ENCODE measurements around the gene CRACR2A.

CRACR2A gene

GRCh38 chr12:3768911-3769447 is 16.1 kb upstream of the CRACR2A start:
- H3K4me3 ChIP-seq (replicated peaks; ENCODE audit: low read depth, low read length) = no peak overlapping the region
- TF ChIP-seq CTCF (IDR thresholded peaks at IDR 0.05; ENCODE audit: low read length, missing control alignments) = no peak
- DNase-seq (ENCODE audit: low read depth) = no peak

- no peak for TF ChIP-seq CTCF (IDR thresholded peaks at IDR 0.05; ENCODE audit: low read length, missing control alignments)
- H3K4me3 ChIP-seq (replicated peaks; ENCODE audit: low read depth, low read length) = no peak overlapping the region
- DNase-seq (ENCODE audit: low read depth) = no peak
These were observed 8.3 kb upstream of the CRACR2A start for GRCh38 chr12:3761116-3761735.

DNA sequence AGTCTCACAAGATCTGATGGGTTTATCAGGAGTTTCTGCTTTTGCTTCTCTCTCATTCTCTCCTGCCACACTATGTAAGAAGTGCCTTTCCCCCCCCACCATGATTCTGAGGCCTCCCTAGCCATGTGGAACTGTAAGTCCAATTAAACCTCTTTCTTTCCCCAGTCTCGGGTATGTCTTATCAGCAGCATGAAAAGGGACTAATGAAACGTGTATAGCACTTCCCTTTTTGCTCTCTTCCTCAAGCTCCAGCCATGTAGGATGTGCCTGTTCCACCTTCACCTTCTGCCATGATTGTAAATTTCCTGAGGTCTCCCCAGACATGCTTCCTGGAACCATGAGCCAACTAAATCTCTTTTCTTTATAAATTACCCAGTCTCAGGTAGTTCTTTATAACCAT is 7.0 kb upstream of the CRACR2A start:
- DNase-seq (ENCODE audit: low read depth) = no peak
- no peak overlapping the region for H3K4me3 ChIP-seq (replicated peaks; ENCODE audit: low read depth, low read length)
- TF ChIP-seq CTCF (IDR thresholded peaks at IDR 0.05; ENCODE audit: low read length, missing control alignments) = no peak

GRCh38 chr12:3757261-3757660 is 4.4 kb upstream of the CRACR2A start:
- H3K4me3 ChIP-seq (replicated peaks; ENCODE audit: low read depth, low read length) = no peak overlapping the region
- no peak for TF ChIP-seq CTCF (IDR thresholded peaks at IDR 0.05; ENCODE audit: low read length, missing control alignments)
- DNase-seq (ENCODE audit: low read depth) = no peak

DNA sequence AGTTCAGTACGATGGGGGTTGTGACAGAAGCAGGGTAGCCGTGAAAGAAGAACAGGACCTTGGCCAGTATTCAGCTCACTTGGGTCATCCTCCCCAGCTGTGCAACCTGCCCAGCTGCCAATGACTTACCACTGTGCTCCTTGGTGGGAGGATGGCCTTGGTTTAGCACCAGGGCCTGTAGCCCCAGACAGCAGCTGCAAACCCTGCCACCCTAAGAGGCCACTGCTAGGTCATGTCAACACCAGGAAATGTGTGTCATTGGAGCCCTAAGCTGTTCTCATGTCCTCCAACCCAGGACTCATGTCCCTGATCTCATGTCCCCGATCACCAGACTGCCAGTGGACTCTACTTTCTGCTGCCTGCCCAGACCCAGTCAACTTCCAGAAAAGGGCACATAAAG is 3.0 kb upstream of the CRACR2A start:
- DNase-seq (ENCODE audit: low read depth) = no peak
- H3K4me3 ChIP-seq (replicated peaks; ENCODE audit: low read depth, low read length) = no peak overlapping the region
- no peak for TF ChIP-seq CTCF (IDR thresholded peaks at IDR 0.05; ENCODE audit: low read length, missing control alignments)

DNA sequence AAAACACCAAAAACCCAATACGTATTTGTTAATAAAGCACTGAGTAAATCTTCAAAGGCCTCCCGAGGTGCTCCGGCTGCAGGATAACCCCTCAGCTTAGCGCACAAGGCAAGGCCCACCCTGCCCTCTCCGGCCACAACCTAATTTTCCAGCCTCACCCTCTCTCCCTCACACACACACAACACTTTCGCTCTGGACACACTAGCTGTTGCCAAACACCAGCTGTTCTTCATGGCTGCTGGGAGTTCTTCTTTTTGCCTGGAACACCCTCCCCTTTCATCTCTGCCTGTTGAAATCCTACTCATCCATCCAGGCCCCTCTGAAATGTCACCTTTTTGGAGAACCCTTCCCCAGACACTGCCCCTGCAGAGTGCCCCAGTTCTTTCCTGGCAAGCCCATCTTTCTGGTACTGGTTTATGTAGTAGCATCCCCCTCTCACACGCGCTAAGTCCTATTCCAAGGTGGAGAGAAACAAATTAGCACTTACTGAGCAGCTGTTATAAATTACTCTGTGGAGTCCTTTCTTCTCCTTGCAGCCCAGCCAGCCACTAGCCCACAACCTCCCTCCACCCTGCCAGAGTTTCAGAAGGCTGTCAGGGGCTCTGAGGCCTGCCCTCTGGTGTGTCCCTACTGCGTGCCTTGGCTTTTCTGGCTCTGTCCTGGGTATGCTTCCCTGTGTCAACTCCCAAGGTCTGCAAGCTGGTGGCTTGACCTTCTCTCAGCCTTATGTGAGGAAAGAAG is 805 bp upstream of the CRACR2A start:
- no peak for TF ChIP-seq CTCF (IDR thresholded peaks at IDR 0.05; ENCODE audit: low read length, missing control alignments)
- peak; percentile 31 for DNase-seq (ENCODE audit: low read depth)
- H3K4me3 ChIP-seq (replicated peaks; ENCODE audit: low read depth, low read length) = peak overlapping the region; percentile 48
